Mesendoderm (in vitro differentiated cells): ENCODE measurements around the gene SLC15A2.
"Not testable (repeated sequence)": the region's sequence is repeated elsewhere in the genome, so short reads cannot be mapped to it uniquely, and the experiment has no call there.

Source experiments
- DNase-seq: peaks from one replicate; pipeline ENCODE4 v3.0.0; 2013
- H2AK5ac ChIP-seq: 2 replicates; pipeline ENCODE4 v1.6.1; 2013; ENCODE audit warnings: low read length, inconsistent platforms
- H2BK120ac ChIP-seq: 2 replicates; pipeline ENCODE4 v1.6.1; 2013; ENCODE audit warnings: low read depth, mild to moderate bottlenecking, low read length, moderate library complexity, mixed read lengths
- H2BK15ac ChIP-seq: replicated peaks from 2 replicates; pipeline ENCODE4 v1.6.1; 2013; ENCODE audit warnings: low read depth, mild to moderate bottlenecking, moderate library complexity
- H2BK5ac ChIP-seq: 2 replicates; pipeline ENCODE4 v1.6.1; 2013; ENCODE audit warnings: low read length, inconsistent platforms
- H3K18ac ChIP-seq: 2 replicates; pipeline ENCODE4 v1.6.1; 2013; ENCODE audit warnings: mild to moderate bottlenecking, low read length, mixed read lengths
- H3K23ac ChIP-seq: one replicate; pipeline ENCODE4 v1.6.1; 2013; ENCODE audit warnings: low read length
- H3K27ac ChIP-seq: 2 replicates; pipeline ENCODE4 v1.5.1; 2013; ENCODE audit warnings: low read depth, mild to moderate bottlenecking, inconsistent platforms, low read length, moderate library complexity
- H3K27me3 ChIP-seq: 2 replicates; pipeline ENCODE4 v1.6.1; 2013; ENCODE audit warnings: low read length, control low read depth, mild to moderate bottlenecking, inconsistent platforms; ENCODE audit not compliant: insufficient read depth, poor library complexity
- H3K36me3 ChIP-seq: 2 replicates; pipeline ENCODE4 v1.6.1; 2013; ENCODE audit warnings: low read length, inconsistent platforms; ENCODE audit not compliant: control insufficient read depth, insufficient read depth
- H3K4ac ChIP-seq: one replicate; pipeline ENCODE4 v1.6.1; 2013; ENCODE audit warnings: low read depth, mild to moderate bottlenecking, low read length, moderate library complexity
- H3K4me1 ChIP-seq: 2 replicates; pipeline ENCODE4 v1.6.1; 2013; ENCODE audit warnings: low read depth, low read length, inconsistent platforms; ENCODE audit not compliant: control insufficient read depth
- H3K4me2 ChIP-seq: 2 replicates; pipeline ENCODE4 v1.6.1; 2013; ENCODE audit warnings: low read length
- H3K4me3 ChIP-seq: 2 replicates; pipeline ENCODE4 v1.5.1; 2013; ENCODE audit warnings: mild to moderate bottlenecking, low read length
- H3K56ac ChIP-seq: one replicate; pipeline ENCODE4 v1.6.1; 2013; ENCODE audit warnings: low read length
- H3K79me1 ChIP-seq: 2 replicates; pipeline ENCODE4 v1.6.1; 2013; ENCODE audit warnings: low read length, inconsistent platforms
- H3K79me2 ChIP-seq: 2 replicates; pipeline ENCODE4 v1.6.1; 2013; ENCODE audit warnings: mild to moderate bottlenecking, low read length; ENCODE audit not compliant: control insufficient read depth, insufficient read depth
- H3K9ac ChIP-seq: 2 replicates; pipeline ENCODE4 v1.6.1; 2013; ENCODE audit warnings: low read length, inconsistent platforms
- H4K5ac ChIP-seq: one replicate; pipeline ENCODE4 v1.6.1; 2013; ENCODE audit warnings: low read length
- H4K8ac ChIP-seq: one replicate; pipeline ENCODE4 v1.6.1; 2013; ENCODE audit warnings: low read depth, mild to moderate bottlenecking, control low read depth, low read length, moderate library complexity
- WGBS: extraction: QIAGEN DNeasy Blood & Tissue Kit; methylation state at CpG from one replicate; pipeline ENCODE4 v1.1.7; 2013; ENCODE audit warnings: low lambda C conversion rate, missing lambda C conversion rate; ENCODE audit not compliant: insufficient coverage; ENCODE audit errors: extremely low coverage; 5-methylcytosine and 5-hydroxymethylcytosine counted together

The SLC15A2 gene

GRCh38 chr3:121863247-121863646 is 31.0 kb upstream of the SLC15A2 start:
- not testable (repeated sequence) for H2BK15ac ChIP-seq, H3K18ac ChIP-seq, H3K4ac ChIP-seq, H3K27ac ChIP-seq, H3K36me3 ChIP-seq, H3K23ac ChIP-seq, H2AK5ac ChIP-seq, H3K79me2 ChIP-seq, H3K4me3 ChIP-seq, H3K9ac ChIP-seq, H4K5ac ChIP-seq, H3K79me1 ChIP-seq, H3K27me3 ChIP-seq, H2BK5ac ChIP-seq, H3K4me2 ChIP-seq, H4K8ac ChIP-seq, DNase-seq, H2BK120ac ChIP-seq, H3K56ac ChIP-seq, H3K4me1 ChIP-seq
- no CpG with 5 or more reads among the region's 9 CpGs for WGBS

- Histone ChIP-seq H3K79me2 (no peaks in the 10 kb centered on the region), H2AK5ac (no peak overlapping the region), H2BK5ac (no peak overlapping the region), H3K56ac (no peak overlapping the region), H3K36me3 (no peaks in the 10 kb centered on the region), H3K23ac (no peak overlapping the region), H3K79me1 (no peaks in the 10 kb centered on the region), H3K27me3 (no peaks in the 10 kb centered on the region), H3K4me1 (no peaks in the 10 kb centered on the region), H3K4me3 (no peak overlapping the region), H3K9ac (no peak overlapping the region), H3K4me2 (no peak overlapping the region), H4K8ac (no peak overlapping the region), H2BK15ac (no peak overlapping the region), H3K18ac (no peak overlapping the region), H4K5ac (no peak overlapping the region), H3K4ac (no peak overlapping the region), H2BK120ac (no peak overlapping the region), H3K27ac (no peak overlapping the region)
- DNase-seq = no peak
Observed at GRCh38 chr3:121863801-121864200, 30.4 kb upstream of the SLC15A2 start.

DNA sequence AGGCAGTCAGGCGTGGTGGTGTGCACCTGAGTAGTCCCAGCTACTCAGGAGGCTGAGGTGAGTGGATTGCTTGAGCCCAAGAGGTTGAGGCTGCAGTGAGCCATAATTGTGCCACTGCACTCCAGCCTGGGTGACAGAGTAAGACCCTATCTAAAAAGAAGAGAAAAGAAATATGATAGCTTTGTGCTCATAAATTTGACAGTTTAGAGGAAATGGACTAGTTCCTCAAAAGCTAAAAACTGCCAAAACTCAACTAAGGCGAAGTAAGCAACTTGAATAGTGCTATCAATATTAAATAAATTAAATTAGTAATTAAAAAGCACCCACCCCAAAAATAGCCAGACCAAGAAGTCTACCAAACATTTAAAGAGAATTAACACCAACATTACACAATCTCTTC is 24.5 kb upstream of the SLC15A2 start:
- WGBS = no CpG with 5 or more reads among the region's 2 CpGs

DNA sequence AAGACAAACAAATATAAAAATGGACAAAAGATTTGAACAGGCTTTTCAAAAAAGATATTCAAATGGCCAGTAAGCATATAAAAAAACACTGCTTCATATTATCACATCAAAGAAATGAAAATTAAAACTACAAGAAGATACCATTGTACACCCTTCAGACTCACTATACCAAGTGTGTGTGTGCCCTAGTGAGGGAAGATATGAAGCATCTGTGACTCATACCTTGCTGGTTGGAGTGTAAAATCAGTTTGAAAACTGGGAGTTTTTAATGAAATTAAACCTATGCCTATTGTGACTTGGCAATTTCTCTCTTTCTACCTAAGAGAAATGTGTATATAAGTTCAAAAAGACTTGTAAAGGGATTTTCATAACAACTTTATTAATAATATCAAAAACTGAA is 23.5 kb upstream of the SLC15A2 start:
- H3K36me3 ChIP-seq = no peaks in the 10 kb centered on the region
- no peak overlapping the region for H3K27ac ChIP-seq
- H3K27me3 ChIP-seq = no peaks in the 10 kb centered on the region
- H3K18ac ChIP-seq = no peak overlapping the region
- H4K5ac ChIP-seq = no peak overlapping the region
- DNase-seq = no peak
- no peak overlapping the region for H2BK120ac ChIP-seq
- H4K8ac ChIP-seq = no peak overlapping the region
- no peak overlapping the region for H3K56ac ChIP-seq
- H2BK5ac ChIP-seq = no peak overlapping the region
- H3K79me2 ChIP-seq = no peaks in the 10 kb centered on the region
- no peaks in the 10 kb centered on the region for H3K4me1 ChIP-seq
- no peaks in the 10 kb centered on the region for H3K79me1 ChIP-seq
- no peak overlapping the region for H2BK15ac ChIP-seq
- no peak overlapping the region for H3K4me2 ChIP-seq
- H3K23ac ChIP-seq = no peak overlapping the region
- no peak overlapping the region for H2AK5ac ChIP-seq
- H3K4me3 ChIP-seq = no peak overlapping the region
- no peak overlapping the region for H3K4ac ChIP-seq
- no peak overlapping the region for H3K9ac ChIP-seq

More for the DNA sequence above, 24.5 kb upstream of the SLC15A2 start:
- Histone ChIP-seq H3K4me2 (no peak overlapping the region), H4K5ac (no peak overlapping the region), H3K79me2 (no peaks in the 10 kb centered on the region), H3K27ac (no peak overlapping the region), H3K18ac (no peak overlapping the region), H3K9ac (no peak overlapping the region), H3K79me1 (no peaks in the 10 kb centered on the region), H3K4me3 (no peak overlapping the region), H2BK15ac (no peak overlapping the region), H2BK5ac (no peak overlapping the region), H3K56ac (no peak overlapping the region), H2BK120ac (no peak overlapping the region), H4K8ac (no peak overlapping the region), H3K23ac (no peak overlapping the region), H3K27me3 (no peaks in the 10 kb centered on the region), H2AK5ac (no peak overlapping the region), H3K36me3 (no peaks in the 10 kb centered on the region), H3K4ac (no peak overlapping the region), H3K4me1 (no peaks in the 10 kb centered on the region)
- DNase-seq = no peak

DNA sequence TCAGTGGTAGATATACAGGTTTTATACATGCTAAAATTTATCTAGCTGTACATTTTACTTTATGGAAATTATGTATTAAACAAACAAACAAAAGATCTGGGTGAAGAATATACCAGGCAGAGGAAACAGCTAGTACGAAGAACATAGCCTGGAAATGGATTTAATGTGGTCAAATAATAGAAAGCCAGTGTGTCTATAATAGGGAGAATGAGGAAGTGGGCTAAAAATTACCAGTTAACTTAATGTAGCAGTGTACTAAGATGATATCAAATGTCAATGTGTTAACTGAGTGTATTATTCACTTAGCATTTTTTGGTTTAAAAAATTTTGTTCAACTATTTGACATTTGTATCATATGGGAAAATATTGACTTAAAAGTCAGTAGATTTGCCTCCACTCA is 22.8 kb upstream of the SLC15A2 start:
- Histone ChIP-seq H3K79me2 (no peaks in the 10 kb centered on the region), H3K36me3 (no peaks in the 10 kb centered on the region), H3K79me1 (no peaks in the 10 kb centered on the region), H3K23ac (no peak overlapping the region), H3K27ac (no peak overlapping the region), H2BK120ac (no peak overlapping the region), H3K4me2 (no peak overlapping the region), H4K8ac (no peak overlapping the region), H3K18ac (no peak overlapping the region), H2BK5ac (no peak overlapping the region), H3K4me3 (no peak overlapping the region), H3K56ac (no peak overlapping the region), H2AK5ac (no peak overlapping the region), H2BK15ac (no peak overlapping the region), H4K5ac (no peak overlapping the region), H3K27me3 (no peaks in the 10 kb centered on the region), H3K4me1 (no peaks in the 10 kb centered on the region), H3K9ac (no peak overlapping the region), H3K4ac (no peak overlapping the region)
- WGBS = no CpG with 5 or more reads among the region's 1 CpG
- no peak for DNase-seq

GRCh38 chr3:121878411-121878810 is 15.8 kb upstream of the SLC15A2 start:
- Histone ChIP-seq H3K4me2 (no peak overlapping the region), H3K23ac (no peak overlapping the region), H4K5ac (no peak overlapping the region), H3K18ac (no peak overlapping the region), H3K9ac (no peak overlapping the region), H3K79me2 (no peaks in the 10 kb centered on the region), H2BK120ac (no peak overlapping the region), H2AK5ac (no peak overlapping the region), H3K27me3 (no peaks in the 10 kb centered on the region), H3K79me1 (no peaks in the 10 kb centered on the region), H3K4ac (no peak overlapping the region), H3K56ac (no peak overlapping the region), H4K8ac (no peak overlapping the region), H3K4me1 (no peaks in the 10 kb centered on the region), H2BK15ac (no peak overlapping the region), H2BK5ac (no peak overlapping the region), H3K36me3 (no peaks in the 10 kb centered on the region), H3K27ac (no peak overlapping the region), H3K4me3 (no peak overlapping the region)
- WGBS = no CpG with 5 or more reads among the region's 1 CpG
- DNase-seq = no peak
